Type B pancreatic cell (in vitro differentiated cells): ENCODE measurements around the gene ABHD3. TPM values are rescaled to one million over a fixed set of nuclear protein-coding genes. Genes with fewer than 3 reads are reported as not detected.
"Not testable (repeated sequence)": the region's sequence is repeated elsewhere in the genome, so short reads cannot be mapped to it uniquely, and the experiment has no call there.

Experiments
- DNase-seq: peaks from one replicate; pipeline ENCODE4 v3.0.0; 2021; ENCODE audit warnings: mixed read lengths; ENCODE audit not compliant: unreplicated experiment; ENCODE audit errors: extremely low spot score
- H3K27ac Mint-ChIP-seq: 2 replicates; pipeline ENCODE4 v1.8.0; 2021; ENCODE audit warnings: mild to moderate bottlenecking, mixed read lengths
- H3K27me3 Mint-ChIP-seq: 2 replicates; pipeline ENCODE4 v1.8.0; 2021; ENCODE audit warnings: mixed read lengths
- H3K36me3 Mint-ChIP-seq: 2 replicates; pipeline ENCODE4 v1.8.0; 2021; ENCODE audit warnings: mixed read lengths
- H3K4me1 Mint-ChIP-seq: one replicate; pipeline ENCODE4 v1.8.0; 2021; ENCODE audit warnings: mixed read lengths; ENCODE audit not compliant: unreplicated experiment
- H3K4me3 Mint-ChIP-seq: 2 replicates; pipeline ENCODE4 v1.8.0; 2021; ENCODE audit warnings: mild to moderate bottlenecking, mixed read lengths
- H3K9me3 Mint-ChIP-seq: 2 replicates; pipeline ENCODE4 v1.8.0; 2021; ENCODE audit warnings: mixed read lengths
- total RNA-seq: library from RNA; stranded (reverse); gene quantifications from 2 replicates; pipeline ENCODE4 v1.2.1, GENCODE V29; 2021; ENCODE audit warnings: low replicate concordance
- TF ChIP-seq, protein P1 (sequence below): fragments of 200-600 bp; sonication (generic); conservative IDR thresholded peaks from 2 replicates; pipeline ENCODE4 v1.5.0; 2021; ENCODE audit warnings: antibody characterized with exemption, mild to moderate bottlenecking

ABHD3 gene
- total RNA-seq, 1 donor from 2014 or later, result 23.2 TPM

DNA sequence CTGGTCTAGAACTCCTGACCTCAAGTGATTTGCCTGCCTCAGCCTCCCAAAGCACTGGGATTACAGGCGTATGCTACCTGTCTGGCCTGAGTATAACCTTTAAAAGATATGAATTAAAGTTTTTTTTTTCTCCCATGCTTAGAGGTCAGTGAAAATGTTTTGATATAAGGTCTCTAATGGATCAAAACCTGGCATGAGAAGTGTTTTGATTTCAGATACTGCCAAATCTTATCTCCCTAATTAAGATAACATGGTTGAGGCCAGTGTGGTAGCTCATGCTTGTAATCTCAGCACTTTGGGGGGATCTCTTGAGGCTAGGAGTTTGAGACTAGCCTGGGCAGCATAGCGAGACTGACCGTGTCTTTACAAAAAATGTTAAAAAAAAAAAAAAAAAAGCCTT is 51.2 kb downstream of the ABHD3 start:
- Mint-ChIP-seq H3K27me3 (no peaks in the 10 kb centered on the region), H3K4me1 (no peaks in the 10 kb centered on the region), H3K9me3 (no peaks in the 10 kb centered on the region), H3K27ac (no peak overlapping the region), H3K36me3 (peaks cover 10% of the 10 kb centered on the region), H3K4me3 (no peak overlapping the region)
- no peak for DNase-seq
- TF ChIP-seq, protein P1, sequence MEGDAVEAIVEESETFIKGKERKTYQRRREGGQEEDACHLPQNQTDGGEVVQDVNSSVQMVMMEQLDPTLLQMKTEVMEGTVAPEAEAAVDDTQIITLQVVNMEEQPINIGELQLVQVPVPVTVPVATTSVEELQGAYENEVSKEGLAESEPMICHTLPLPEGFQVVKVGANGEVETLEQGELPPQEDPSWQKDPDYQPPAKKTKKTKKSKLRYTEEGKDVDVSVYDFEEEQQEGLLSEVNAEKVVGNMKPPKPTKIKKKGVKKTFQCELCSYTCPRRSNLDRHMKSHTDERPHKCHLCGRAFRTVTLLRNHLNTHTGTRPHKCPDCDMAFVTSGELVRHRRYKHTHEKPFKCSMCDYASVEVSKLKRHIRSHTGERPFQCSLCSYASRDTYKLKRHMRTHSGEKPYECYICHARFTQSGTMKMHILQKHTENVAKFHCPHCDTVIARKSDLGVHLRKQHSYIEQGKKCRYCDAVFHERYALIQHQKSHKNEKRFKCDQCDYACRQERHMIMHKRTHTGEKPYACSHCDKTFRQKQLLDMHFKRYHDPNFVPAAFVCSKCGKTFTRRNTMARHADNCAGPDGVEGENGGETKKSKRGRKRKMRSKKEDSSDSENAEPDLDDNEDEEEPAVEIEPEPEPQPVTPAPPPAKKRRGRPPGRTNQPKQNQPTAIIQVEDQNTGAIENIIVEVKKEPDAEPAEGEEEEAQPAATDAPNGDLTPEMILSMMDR, result no peak

DNA sequence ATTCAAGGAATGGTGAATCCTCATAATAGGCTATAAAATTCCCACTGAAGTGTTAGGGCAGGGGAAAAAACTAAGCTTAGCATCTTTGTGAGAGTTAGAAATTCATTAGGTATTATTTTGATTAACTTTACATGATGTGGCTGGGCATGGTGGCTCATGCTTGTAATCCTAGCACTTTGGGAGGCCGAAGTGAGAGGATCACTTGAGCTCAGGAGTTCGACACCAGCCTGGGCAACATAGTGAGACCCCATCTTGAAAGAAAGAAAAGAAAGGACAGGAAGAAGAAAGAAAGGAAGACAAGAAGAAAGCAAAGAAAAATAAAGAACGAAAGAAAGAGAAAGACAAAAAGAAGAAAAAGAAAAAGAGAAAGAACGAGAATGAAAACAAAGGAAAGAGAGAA is 52.5 kb downstream of the ABHD3 start:
- peaks cover 9% of the 10 kb centered on the region for H3K36me3 Mint-ChIP-seq
- DNase-seq, result no peak
- H3K4me1 Mint-ChIP-seq, result no peaks in the 10 kb centered on the region
- no peak overlapping the region for H3K4me3 Mint-ChIP-seq
- TF ChIP-seq, protein P1, result no peak
- H3K27me3 Mint-ChIP-seq, result no peaks in the 10 kb centered on the region
- H3K27ac Mint-ChIP-seq, result no peak overlapping the region
- no peaks in the 10 kb centered on the region for H3K9me3 Mint-ChIP-seq

DNA sequence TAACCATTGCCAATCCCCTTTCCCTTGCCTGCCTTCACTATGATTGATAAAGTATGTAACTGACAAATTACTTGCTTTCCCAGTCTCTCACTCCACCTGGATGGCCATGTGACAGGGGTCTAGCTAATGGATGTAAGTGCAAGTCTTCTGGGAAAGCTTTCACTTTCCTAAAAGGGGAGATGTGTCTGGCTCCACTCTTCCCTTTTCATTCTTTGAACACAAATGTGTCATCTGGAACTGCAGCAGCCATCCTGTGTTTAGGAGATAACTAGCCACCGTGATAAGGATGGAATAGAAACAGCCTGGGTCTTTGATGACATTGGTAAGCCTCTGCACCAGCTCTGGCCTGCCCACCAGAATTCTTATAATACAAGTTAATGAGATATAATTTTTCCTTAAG is 54.3 kb downstream of the ABHD3 start:
- H3K36me3 Mint-ChIP-seq, result peaks cover 3% of the 10 kb centered on the region
- no peak for DNase-seq
- no peaks in the 10 kb centered on the region for H3K27me3 Mint-ChIP-seq
- TF ChIP-seq, protein P1, result no peak
- no peak overlapping the region for H3K4me3 Mint-ChIP-seq
- no peaks in the 10 kb centered on the region for H3K9me3 Mint-ChIP-seq
- H3K27ac Mint-ChIP-seq, result no peak overlapping the region
- H3K4me1 Mint-ChIP-seq, result no peaks in the 10 kb centered on the region

DNA sequence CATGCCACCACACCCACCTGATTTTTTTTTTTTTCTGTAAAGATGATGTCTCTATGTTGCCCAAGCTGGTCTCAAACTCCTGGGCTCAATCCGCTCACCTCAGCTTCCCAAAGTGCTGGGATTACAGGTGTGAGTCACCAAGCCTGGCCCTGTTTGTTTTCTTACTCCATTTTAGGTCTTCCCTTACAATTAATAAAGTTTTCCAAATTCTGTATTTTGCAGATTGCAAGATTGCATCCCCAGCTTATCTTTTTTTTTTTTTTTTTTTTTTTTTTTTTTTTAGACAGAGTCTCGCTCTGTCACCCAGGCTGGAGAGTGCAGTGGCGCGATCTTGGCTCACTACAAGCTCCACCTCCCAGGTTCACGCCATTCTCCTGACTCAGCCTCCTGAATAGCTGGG is 64.2 kb downstream of the ABHD3 start:
- DNase-seq, H3K27ac Mint-ChIP-seq, H3K36me3 Mint-ChIP-seq, H3K4me3 Mint-ChIP-seq, H3K27me3 Mint-ChIP-seq, H3K9me3 Mint-ChIP-seq, H3K4me1 Mint-ChIP-seq: not testable (repeated sequence)

DNA sequence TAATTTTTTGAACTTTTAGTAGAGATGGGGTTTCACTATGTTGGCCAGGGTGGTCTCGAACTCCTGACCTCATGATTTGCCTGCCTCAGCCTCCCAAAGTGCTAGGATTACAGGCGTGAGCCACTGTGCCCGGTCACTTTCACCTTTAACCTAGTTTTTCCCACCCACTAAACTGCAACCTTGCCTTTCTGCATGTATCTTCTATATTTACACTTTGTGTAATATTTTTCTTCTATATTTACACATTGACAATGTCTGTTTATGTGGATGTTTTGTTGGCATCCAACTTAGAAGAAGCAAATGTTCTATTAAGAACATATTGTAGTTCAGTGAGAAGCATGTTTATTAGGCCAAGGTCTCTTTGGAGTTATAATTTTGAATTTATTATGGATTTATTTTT is 65.8 kb downstream of the ABHD3 start:
- Mint-ChIP-seq H3K9me3 (no peaks in the 10 kb centered on the region), H3K4me3 (no peak overlapping the region), H3K36me3 (peaks cover 8% of the 10 kb centered on the region), H3K27me3 (no peaks in the 10 kb centered on the region), H3K4me1 (no peaks in the 10 kb centered on the region), H3K27ac (peak overlapping the region; percentile 42)
- TF ChIP-seq, protein P1, result no peak
- DNase-seq, result no peak

DNA sequence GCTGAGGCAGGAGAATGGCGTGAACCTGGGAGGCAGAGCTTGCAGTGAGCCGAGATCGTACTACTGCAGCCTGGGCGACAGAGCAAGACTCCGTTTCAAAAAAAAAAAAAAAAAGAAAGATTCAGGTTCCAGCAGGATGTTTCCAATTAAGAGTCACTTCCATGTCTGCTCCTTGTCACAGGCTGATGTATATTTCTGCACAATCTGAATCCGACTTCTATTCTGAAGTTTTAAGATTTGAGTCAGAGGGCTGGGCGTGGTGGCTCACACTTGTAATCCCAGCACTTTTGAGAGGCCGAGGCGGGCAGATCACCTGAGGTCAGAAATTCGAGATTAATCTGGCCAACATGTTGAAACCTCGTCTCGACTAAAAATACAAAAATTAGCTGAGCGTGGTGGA is 67.8 kb downstream of the ABHD3 start:
- DNase-seq, result no peak
- TF ChIP-seq, protein P1, result no peak
- Mint-ChIP-seq H3K9me3 (no peaks in the 10 kb centered on the region), H3K36me3 (peaks cover 9% of the 10 kb centered on the region), H3K27ac (no peak overlapping the region), H3K4me3 (no peak overlapping the region), H3K27me3 (no peaks in the 10 kb centered on the region), H3K4me1 (no peaks in the 10 kb centered on the region)
